HepG2 (cell line): Measurements from ENCODE around the gene ZNF608. TPM values are rescaled to one million over a fixed set of nuclear protein-coding genes. Genes with fewer than 3 reads are reported as not detected.

ENCODE experiments used
- ATAC-seq: fragments of 200-7000 bp; cut with Tn5 transposase; 3 replicates; pipeline ENCODE4 v1.9.1; 2020; ENCODE audit warnings: mild to moderate bottlenecking, moderate library complexity
- BruUV-seq: library from RNA; stranded (reverse); fragments of 400-500 nt; replicated peaks from 2 replicates; lab custom pipeline; 2021; lab: Mats Ljungman, UMichigan
- CTCF ChIA-PET: fragments of 300-600 bp; formaldehyde crosslinking; extraction: SDS; loops from one replicate; lab custom pipeline; 2021; ENCODE audit warnings: low total read pairs, inconsistent platforms, low intra/inter-chr PET ratio; lab: Yijun Ruan, JAX
- POLR2A ChIA-PET: fragments of 350-600 bp; sonication (Branson Sonifier 250); formaldehyde crosslinking; loops from one replicate; lab custom pipeline; 2020; ENCODE audit warnings: antibody characterized with exemption, inconsistent platforms; lab: Yijun Ruan, JAX
- DNase-seq: peaks from one replicate; pipeline ENCODE4 v3.0.0-alpha.2; 2015; ENCODE audit warnings: low spot score
- FAIRE-seq: peaks from 3 replicates; lab custom pipeline; 2011; peaks lifted over from hg19 to GRCh38; lab: Jason Lieb, UNC
- H2AFZ ChIP-seq: one replicate; pipeline ENCODE4 v1.6.1; 2011; ENCODE audit warnings: low read length, inconsistent platforms
- H3K27ac ChIP-seq: fragments of 300-600 bp; 3 replicates; pipeline ENCODE4 v1.8.0; 2011; ENCODE audit warnings: mixed run types, mild to moderate bottlenecking, mixed read lengths, low read length, inconsistent platforms; ENCODE audit not compliant: insufficient read depth; ENCODE audit errors: extremely low read length
- H3K27me3 ChIP-seq, 2 experiments: fragments of 200-600 bp in 1 of 2; 2 replicates in 1 of 2; 3 replicates in 1 of 2; pipeline versions ENCODE4 v1.6.0 to v1.8.0; 2011; ENCODE audit warnings: low read length in 2 of 2, mild to moderate bottlenecking in 2 of 2, moderate library complexity in 2 of 2, inconsistent platforms in 1 of 2; ENCODE audit not compliant: insufficient read depth in 2 of 2, control insufficient read depth in 1 of 2
- H3K36me3 ChIP-seq, 2 experiments: fragments of 200-600 bp in 1 of 2; replicated peaks in 1 of 2; 2 replicates in 1 of 2; 3 replicates in 1 of 2; pipeline versions ENCODE4 v1.5.1 to v1.8.0; 2011; ENCODE audit warnings: low read length in 2 of 2, inconsistent platforms in 1 of 2; ENCODE audit not compliant: insufficient read depth in 2 of 2, control insufficient read depth in 1 of 2
- H3K4me1 ChIP-seq: 2 replicates; pipeline ENCODE4 v1.5.1; 2012; ENCODE audit warnings: low read length, inconsistent platforms; ENCODE audit not compliant: insufficient read depth
- H3K4me2 ChIP-seq: 2 replicates; pipeline ENCODE4 v1.6.0; 2011; ENCODE audit warnings: low read depth, low read length, inconsistent platforms
- H3K4me3 ChIP-seq, 3 experiments: fragments of 200-600 bp in 1 of 3; sonication (generic), shearing (Covaris generic) in 1 of 3; replicated peaks in 1 of 3; 2 replicates each; pipeline ENCODE4 v1.5.1; 2011 to 2016; ENCODE audit warnings: low read length in 3 of 3, inconsistent platforms in 2 of 3, low read depth in 2 of 3, mild to moderate bottlenecking in 2 of 3, control low read depth in 1 of 3, mixed read lengths in 1 of 3; ENCODE audit not compliant: insufficient read depth in 1 of 3
- H3K79me2 ChIP-seq: one replicate; pipeline ENCODE4 v1.6.1; 2011; ENCODE audit warnings: low read length, inconsistent platforms; ENCODE audit not compliant: insufficient read depth
- H3K9ac ChIP-seq: 2 replicates; pipeline ENCODE4 v1.6.0; 2011; ENCODE audit warnings: mild to moderate bottlenecking, low read depth, low read length, inconsistent platforms; ENCODE audit not compliant: insufficient read depth
- H3K9me3 ChIP-seq: 2 replicates; pipeline ENCODE4 v1.5.1; 2012; ENCODE audit warnings: mild to moderate bottlenecking, low read length
- H4K20me1 ChIP-seq: 2 replicates; pipeline ENCODE4 v1.6.0; 2011; ENCODE audit warnings: inconsistent platforms, mild to moderate bottlenecking, low read length, moderate library complexity; ENCODE audit not compliant: insufficient read depth
- CENPBD1 ChIP-seq: sonication (generic); formaldehyde crosslinking; IDR thresholded peaks from 2 replicates; pipeline ENCODE4 v1.8.0; 2022; ENCODE audit warnings: missing genetic modification reagents, low read depth, mild to moderate bottlenecking, borderline replicate concordance
- CREB1 ChIP-seq, 2 experiments: fragments of 450-650 bp in 1 of 2; IDR thresholded peaks; 2 replicates each; pipeline ENCODE4 v1.6.1; 2016 to 2017; ENCODE audit warnings: control low read depth in 1 of 2, mild to moderate bottlenecking in 1 of 2, missing compliant biosample characterization in 1 of 2, missing genetic modification characterization in 1 of 2
- IRF9 ChIP-seq: sonication (generic); formaldehyde crosslinking; IDR thresholded peaks from 2 replicates; pipeline ENCODE4 v1.8.0; 2022; ENCODE audit warnings: missing genetic modification reagents, mild to moderate bottlenecking, borderline replicate concordance
- MTA1 ChIP-seq: sonication (generic); formaldehyde crosslinking; IDR thresholded peaks from 2 replicates; pipeline ENCODE4 v1.4.0; 2020; ENCODE audit warnings: missing genetic modification reagents, mild to moderate bottlenecking, borderline replicate concordance
- PHF21A ChIP-seq: sonication (generic); formaldehyde crosslinking; IDR thresholded peaks from 2 replicates; pipeline ENCODE4 v1.5.0; 2020; ENCODE audit warnings: mild to moderate bottlenecking, missing genetic modification reagents
- SOX13 ChIP-seq, 3 experiments: fragments of 450-650 bp in 1 of 3; sonication (generic) in 1 of 3; formaldehyde crosslinking in 1 of 3; IDR thresholded peaks in 2 of 3; conservative IDR thresholded peaks in 1 of 3; 2 replicates each; pipeline versions ENCODE4 v1.5.0 to v1.6.1; 2016 to 2020; ENCODE audit warnings: antibody characterized with exemption in 1 of 3, mild to moderate bottlenecking in 1 of 3, missing compliant biosample characterization in 1 of 3, missing genetic modification reagents in 1 of 3, moderate library complexity in 1 of 3
- ZBTB33 ChIP-seq: sonication (generic); formaldehyde crosslinking; IDR thresholded peaks from 2 replicates; pipeline ENCODE4 v1.4.0; 2020; ENCODE audit warnings: missing genetic modification reagents
- ZNF232 ChIP-seq: sonication (generic); formaldehyde crosslinking; IDR thresholded peaks from 2 replicates; pipeline ENCODE4 v1.4.0; 2020; ENCODE audit warnings: missing genetic modification reagents, borderline replicate concordance
- ZNF280D ChIP-seq: sonication (generic); formaldehyde crosslinking; IDR thresholded peaks from 2 replicates; pipeline ENCODE4 v1.5.1; 2020; ENCODE audit warnings: mild to moderate bottlenecking, missing genetic modification reagents
- ZNF44 ChIP-seq: sonication (generic); formaldehyde crosslinking; IDR thresholded peaks from 2 replicates; pipeline ENCODE4 v1.5.1; 2020; ENCODE audit warnings: mild to moderate bottlenecking, missing genetic modification reagents
- ZNF841 ChIP-seq: sonication (generic); formaldehyde crosslinking; IDR thresholded peaks from 2 replicates; pipeline ENCODE4 v1.8.1; 2023; ENCODE audit warnings: missing genetic modification reagents, borderline replicate concordance
- ZUFSP ChIP-seq: sonication (generic); formaldehyde crosslinking; IDR thresholded peaks from 2 replicates; pipeline ENCODE4 v1.9.0; 2021; ENCODE audit warnings: missing genetic modification reagents, mild to moderate bottlenecking, borderline replicate concordance
- WGBS: methylation state at CpG from one replicate; pipeline ENCODE4 v1.1.6; 2017; ENCODE audit warnings: low lambda C conversion rate; 5-methylcytosine and 5-hydroxymethylcytosine counted together
- in situ Hi-C: cut with HindIII; loops from 2 replicates; pipeline ENCODE4 v1.10.0; 2017; ENCODE audit warnings: low pct_unique_long_range_greater_than_20kb; ENCODE audit not compliant: extremely low pct_ligation_motif_present
- intact Hi-C: fragments of 100-400 bp; cut with micrococcal nuclease; formaldehyde crosslinking; loops from one replicate; pipeline ENCODE4 v1.10.0; 2022; ENCODE audit not compliant: unreplicated experiment
- polyA plus RNA-seq, 8 experiments: library from polyadenylated mRNA; depleted of rRNA in 3 of 8; stranded (reverse) in 7 of 8; unstranded in 1 of 8; fragments of >200 nt; fragmentation: Illumina TruSeq in 4 of 8; extraction: Trizol in 4 of 8; gene quantifications; 2 replicates each; pipeline versions ENCODE4 v1.2.1 to v1.2.3, GENCODE V29; 2011 to 2016; ENCODE audit warnings: low read depth in 4 of 8, missing spikeins in 1 of 8, mixed read lengths in 1 of 8; ENCODE audit not compliant: insufficient read depth in 1 of 8
- total RNA-seq, 5 experiments: library from RNA; depleted of rRNA; stranded (reverse); fragments of >200 nt; fragmentation: Illumina TruSeq; extraction: Trizol; gene quantifications; 2 replicates each; pipeline ENCODE4 v1.2.3, GENCODE V29; 2016; ENCODE audit warnings: low read depth in 1 of 5

ZNF608 gene
- total and polyA plus RNA-seq, 2 of the 13 experiments (the other 11 are each of a cell fraction or from before 2014, with no cell fraction given): 0.66 to 0.91 TPM

GRCh38 chr5:124730381-124730780 lies 16.1 kb downstream of the ZNF608 start (continued):
- TF ChIP-seq CREB1 (IDR thresholded peaks at IDR 0.05) (no peak), CREB1 (CRISPR knock-in tag; IDR thresholded peaks at IDR 0.05) (no peak), ZNF232 (no peak), CENPBD1 (CRISPR knock-in tag) (no peak)

GRCh38 chr5:124729720-124730359 lies 16.6 kb downstream of the ZNF608 start:
- WGBS: 89% methylated on average over 1 of the region's 1 CpG
- Histone ChIP-seq H2AFZ (no peak overlapping the region), H3K27ac (no peak overlapping the region), H3K9ac (no peak overlapping the region), H3K4me1 (no peaks in the 10 kb centered on the region; the same call in 1 of the 2 replicates), H3K79me2 (no peaks in the 10 kb centered on the region), H3K36me3 (no peaks in the 10 kb centered on the region), H4K20me1 (no peaks in the 10 kb centered on the region), H3K9me3 (no peaks in the 10 kb centered on the region), H3K4me3 (no peak overlapping the region), H3K4me2 (no peak overlapping the region), H3K27me3 (0 out of 5 replicates have a peak, but pooled peaks cover 0 to 2% of the 10 kb centered on the region in 2 experiments)
- BruUV-seq: no TSS peak
- intact Hi-C loops (loop anchor here (5.0 kb wide), 1 partner anchor 1797 kb away; no protein-coding TSS in a partner anchor), in situ Hi-C loops (no loop called here)
- FAIRE-seq (no peak), ATAC-seq (no peak), DNase-seq (no peak)
- POLR2A ChIA-PET: no interaction called here
- CTCF ChIA-PET: no interaction called here
- TF ChIP-seq ZNF280D (no peak), PHF21A (no peak), SOX13 (IDR thresholded peaks at IDR 0.05) (no peak), SOX13 (CRISPR knock-in tag; conservative IDR thresholded peaks at IDR 0.05 in 1 of 2, IDR thresholded peaks at IDR 0.05 in 1 of 2) (no peak), ZUFSP (CRISPR knock-in tag) (no peak), MTA1 (CRISPR knock-in tag) (no peak), ZNF841 (no peak), ZBTB33 (CRISPR knock-in tag) (no peak), ZNF44 (no peak), IRF9 (no peak)
